HG02840 (cell line): ENCODE measurements around the gene RUBCN.
"Not testable (repeated sequence)": the region's sequence is repeated elsewhere in the genome, so short reads cannot be mapped to it uniquely, and the experiment has no call there.

Experiments used
- ATAC-seq: cut with Tn5 transposase; IDR thresholded peaks from one replicate; pipeline ENCODE4 v1.9.1; 2021; ENCODE audit warnings: mild to moderate bottlenecking, moderate library complexity, moderate number of reproducible peaks; ENCODE audit not compliant: unreplicated experiment, low FRiP score

The RUBCN gene

GRCh38 chr3:197690754-197691153 lies 46.0 kb downstream of the RUBCN start:
- ATAC-seq: no peak

DNA sequence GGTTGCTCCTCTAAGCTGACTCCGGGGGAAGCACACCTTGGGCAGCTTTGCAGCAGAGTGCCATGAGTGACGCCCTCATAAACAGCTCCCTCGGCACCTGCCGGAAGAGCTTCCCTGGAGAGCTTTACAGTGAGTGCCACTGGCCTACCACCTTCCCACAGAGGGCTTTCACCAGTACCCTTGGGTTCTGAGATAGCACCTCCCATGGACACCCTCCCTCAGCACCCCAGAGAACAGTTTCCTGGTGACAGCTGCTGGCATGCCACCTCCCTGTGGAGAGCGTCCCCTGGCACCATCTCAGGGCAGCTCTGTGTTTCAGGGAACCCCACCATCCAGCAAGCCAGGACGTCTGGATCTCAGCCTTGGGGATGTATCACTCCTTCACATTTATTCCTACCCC lies 49.1 kb downstream of the RUBCN start:
- ATAC-seq: no peak

DNA sequence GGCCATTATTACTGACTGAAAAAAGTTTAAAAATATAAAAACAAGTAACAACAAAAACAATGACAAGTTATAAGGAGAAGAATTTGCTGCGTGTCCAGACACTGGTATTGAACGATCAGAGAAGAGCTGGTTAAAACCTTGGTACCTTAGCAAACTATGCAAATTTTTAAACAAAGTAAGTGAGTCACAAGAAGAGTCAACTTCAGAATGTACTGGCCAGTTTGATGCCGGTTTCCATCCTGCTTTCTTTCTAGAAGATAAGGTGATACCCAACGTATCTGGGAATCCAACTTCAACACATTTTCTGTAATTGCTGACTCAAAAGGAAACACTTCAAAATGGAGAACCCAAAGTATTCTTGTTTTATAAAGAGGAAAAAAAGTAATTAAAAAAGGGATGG lies 49.8 kb downstream of the RUBCN start:
- ATAC-seq: no peak

DNA sequence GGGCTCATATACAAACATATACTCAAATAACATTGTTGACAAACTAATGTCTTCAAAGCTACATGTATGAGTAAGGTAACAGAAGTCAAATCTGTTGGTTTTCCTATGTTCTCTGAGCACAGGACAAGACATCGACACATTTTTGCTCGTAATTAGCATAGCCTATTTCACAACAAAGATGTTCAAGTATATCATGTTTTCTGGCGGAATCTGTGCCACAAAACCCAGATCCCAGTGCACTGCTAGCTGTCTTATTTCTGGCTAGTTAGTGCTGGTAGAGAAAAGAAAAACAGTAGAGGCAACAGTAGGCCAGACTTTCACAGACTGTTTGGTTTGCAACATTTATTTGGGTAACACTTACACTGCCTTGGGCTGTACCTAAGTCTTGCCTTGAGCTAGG lies 51.2 kb downstream of the RUBCN start:
- no peak for ATAC-seq

DNA sequence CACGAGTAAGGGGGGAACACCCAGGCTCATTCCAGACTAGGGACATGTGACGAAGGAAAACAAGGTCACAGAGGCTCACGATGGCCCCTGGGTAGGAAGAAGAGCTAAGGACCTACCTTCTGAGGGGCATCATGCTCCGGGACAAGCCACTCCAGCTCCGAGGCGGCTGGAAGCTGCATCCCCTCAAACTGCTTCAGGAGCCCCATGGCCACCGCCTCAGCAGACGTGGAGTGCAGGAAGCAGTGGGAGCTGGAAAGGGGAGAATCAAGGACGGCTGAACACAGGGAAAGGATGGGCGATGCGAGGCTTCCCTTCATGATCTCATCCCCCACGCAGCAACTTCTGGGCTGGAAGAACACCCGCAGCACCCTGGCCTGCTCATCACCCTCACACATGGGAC lies 53.5 kb downstream of the RUBCN start:
- ATAC-seq: no peak

DNA sequence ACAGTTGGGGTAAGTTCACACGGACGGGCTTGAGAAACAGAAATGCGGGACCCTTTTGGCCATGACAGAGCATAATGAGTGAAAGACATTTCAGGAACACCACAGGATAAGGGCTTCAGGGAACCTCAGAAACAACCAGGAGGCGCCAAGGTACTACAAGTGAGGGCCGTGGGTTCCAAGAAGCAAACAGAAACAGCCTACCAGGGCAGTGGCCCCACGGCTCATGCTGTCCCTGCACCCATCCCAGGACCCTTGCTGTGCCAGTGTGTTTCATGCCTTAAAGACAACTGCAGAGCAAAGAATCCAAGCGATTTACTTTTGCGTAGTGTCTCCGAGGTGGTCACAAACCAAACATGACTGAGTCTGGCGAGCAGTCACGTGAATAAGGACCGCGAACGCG lies 54.0 kb downstream of the RUBCN start:
- ATAC-seq: no peak

GRCh38 chr3:197680955-197681521 lies 55.7 kb downstream of the RUBCN start:
- no peak for ATAC-seq

GRCh38 chr3:197675951-197676350 lies 60.8 kb downstream of the RUBCN start:
- ATAC-seq: no peak

DNA sequence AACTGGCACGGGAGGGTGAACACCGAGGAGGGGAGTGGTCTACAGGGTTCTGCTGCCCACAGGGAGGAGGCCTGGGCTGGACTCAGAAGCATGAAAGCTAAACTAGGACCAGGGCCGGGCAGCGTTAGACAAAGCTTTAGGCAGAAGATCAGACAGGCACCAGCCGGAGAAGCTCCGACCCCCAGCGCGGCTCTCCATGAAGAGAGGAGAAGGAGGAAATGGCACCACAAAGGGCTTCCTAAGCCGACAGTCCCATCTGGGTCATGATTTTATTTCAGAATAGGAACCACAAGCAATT lies 61.2 kb downstream of the RUBCN start:
- ATAC-seq: no peak

- ATAC-seq: no peak
Measured at GRCh38 chr3:197674741-197675562, 61.8 kb downstream of the RUBCN start.

DNA sequence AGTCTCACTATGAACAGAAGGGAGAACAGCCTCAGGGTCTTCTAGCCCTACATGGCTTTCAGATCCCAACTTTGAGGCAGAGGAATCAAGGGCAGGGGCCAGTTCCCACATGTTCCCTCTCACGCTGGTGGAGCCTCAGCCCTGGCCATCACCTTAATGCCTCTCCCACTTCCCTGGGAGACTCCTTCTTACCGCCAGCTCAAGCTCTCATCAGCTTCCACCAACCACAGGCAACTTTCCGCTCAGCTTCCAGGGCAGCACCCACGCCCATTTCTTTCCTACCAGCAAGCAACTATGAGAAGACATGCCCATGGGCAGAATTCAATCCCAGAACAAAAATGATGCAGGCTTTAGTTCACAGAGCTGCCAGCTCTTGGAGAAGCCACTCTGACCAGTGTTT lies 63.5 kb downstream of the RUBCN start:
- no peak for ATAC-seq

DNA sequence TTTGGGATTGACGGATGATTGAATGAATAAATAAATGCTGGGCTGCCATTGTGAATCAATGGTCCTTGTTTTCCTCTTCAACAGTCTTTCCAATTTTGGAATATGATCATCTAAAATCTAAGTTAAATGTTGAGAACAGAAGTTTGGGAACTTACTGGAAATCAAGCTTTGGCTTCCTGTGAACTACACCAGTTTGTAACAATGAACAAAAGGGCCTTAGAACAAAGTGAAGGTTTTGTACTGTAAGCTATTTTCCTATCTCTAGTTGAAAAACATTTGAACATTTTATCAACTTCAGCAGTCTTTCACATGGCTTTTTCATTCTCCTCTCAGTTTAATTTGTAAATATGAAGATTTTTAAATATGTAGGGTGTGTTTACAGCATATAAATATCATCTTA lies 66.3 kb downstream of the RUBCN start:
- no peak for ATAC-seq

DNA sequence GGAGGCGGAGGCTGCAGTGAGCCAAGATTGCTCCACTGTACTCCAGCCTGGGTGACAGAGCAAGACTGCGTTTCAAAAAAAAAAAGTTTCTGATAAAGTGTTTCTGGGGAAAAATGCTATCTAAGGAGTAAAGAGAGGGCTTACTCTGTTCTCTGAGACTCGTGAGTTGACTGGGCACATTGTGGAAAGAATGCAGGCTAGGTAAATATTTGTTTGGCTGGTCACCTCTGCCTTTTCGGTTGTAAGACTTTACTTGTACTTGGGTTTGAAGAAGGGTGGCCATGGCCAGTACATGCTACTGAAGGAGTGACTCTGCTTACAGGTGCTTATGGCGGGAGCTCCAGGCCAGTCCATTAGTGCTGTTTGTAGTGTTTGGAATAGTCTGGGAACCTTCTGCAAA lies 68.7 kb downstream of the RUBCN start:
- no peak for ATAC-seq

DNA sequence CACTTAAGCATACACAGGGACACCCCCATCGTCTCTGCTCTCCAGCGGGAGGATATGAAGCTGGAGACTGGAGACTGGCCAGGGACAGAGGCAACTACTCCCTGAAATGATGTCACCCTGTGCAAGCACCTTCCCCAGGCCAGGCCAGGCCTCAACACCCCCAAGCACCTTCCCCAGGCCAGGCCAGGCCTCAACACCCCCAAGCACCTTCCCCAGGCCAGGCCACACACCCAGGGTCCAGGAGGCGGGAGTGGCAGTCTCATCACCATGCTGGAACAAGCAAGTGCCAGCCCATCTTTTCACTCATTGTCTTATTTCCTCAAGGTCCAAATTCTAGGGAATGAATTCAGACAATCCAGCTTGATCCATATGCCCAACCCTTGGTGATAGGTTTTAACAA lies 69.4 kb downstream of the RUBCN start:
- not testable (repeated sequence) for ATAC-seq

GRCh38 chr3:197666221-197666842 lies 70.4 kb downstream of the RUBCN start:
- not testable (repeated sequence) for ATAC-seq

- ATAC-seq: not testable (repeated sequence)
Measured at GRCh38 chr3:197665549-197665948, 71.2 kb downstream of the RUBCN start.

- peak; percentile 62 for ATAC-seq
Measured at GRCh38 chr3:197665142-197665491, 71.6 kb downstream of the RUBCN start.

DNA sequence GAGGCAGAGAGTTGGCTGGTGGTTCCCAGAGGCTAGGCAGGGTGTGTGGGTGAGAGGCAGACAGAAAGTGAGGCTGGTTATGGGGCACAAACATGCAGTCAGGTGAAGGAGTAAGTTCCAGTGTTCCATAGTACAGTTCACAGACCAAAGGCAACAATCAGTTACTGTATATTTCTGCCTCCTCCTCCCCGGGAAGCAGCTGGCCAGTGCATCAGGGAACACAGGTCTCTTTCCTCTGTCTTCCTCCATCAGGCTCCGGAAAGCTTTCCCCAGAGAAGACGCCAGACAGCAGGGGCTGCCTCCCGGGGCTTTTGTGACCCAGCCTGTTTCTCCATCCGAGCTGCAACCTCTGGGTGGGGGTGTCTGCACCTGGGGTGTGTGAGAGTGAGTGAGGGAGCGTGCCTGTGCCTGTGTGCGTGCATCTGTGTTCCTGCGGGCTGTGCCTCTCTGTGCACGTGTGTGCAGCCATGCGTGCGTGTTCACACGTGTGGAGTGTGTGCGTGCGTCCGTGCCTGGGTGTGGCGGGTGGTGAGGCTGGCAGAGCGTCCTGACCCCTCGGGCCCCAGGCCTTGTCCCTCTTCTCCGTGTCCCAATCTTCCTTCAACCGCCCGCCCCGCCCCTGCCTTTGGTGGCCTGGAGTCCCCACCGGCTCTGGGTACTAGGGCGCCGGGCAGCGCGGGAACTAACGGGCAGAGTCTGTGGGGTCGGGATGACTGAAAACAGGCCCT lies 72.1 kb downstream of the RUBCN start:
- peak; percentile 44 for ATAC-seq

- ATAC-seq: not testable (repeated sequence)
Measured at GRCh38 chr3:197663367-197664140, 73.2 kb downstream of the RUBCN start.

GRCh38 chr3:197662352-197662751 lies 74.4 kb downstream of the RUBCN start:
- not testable (repeated sequence) for ATAC-seq

DNA sequence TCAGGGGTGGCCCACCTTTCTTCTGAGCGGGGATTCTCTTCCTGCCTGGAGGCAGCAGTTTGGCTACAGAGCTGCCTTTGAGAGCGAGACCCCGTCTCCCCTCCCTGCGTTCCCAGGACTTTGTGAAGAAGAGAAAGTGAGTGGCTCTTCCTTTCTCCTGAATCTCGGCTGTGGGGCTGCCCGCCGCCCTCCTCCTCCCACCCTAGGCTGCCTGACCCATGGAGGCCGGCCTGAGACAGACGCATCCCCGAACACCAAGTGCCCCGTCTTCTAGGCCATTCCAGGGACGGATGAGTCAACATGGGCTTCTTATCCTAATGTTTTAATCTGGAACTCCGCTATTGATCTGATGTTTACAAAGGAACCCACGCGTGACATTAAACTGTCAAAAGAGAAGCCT lies 74.8 kb downstream of the RUBCN start:
- ATAC-seq: not testable (repeated sequence)
